ENCODE measurements around the gene TBC1D2. TPM values are rescaled to one million over a fixed set of nuclear protein-coding genes. Genes with fewer than 3 reads are reported as not detected.

Gene TBC1D2
- total and polyA plus RNA-seq, 4 donors: 2.8 to 5.1 (median 3.7) TPM

- no peaks in the 10 kb centered on the region for H3K9me3 ChIP-seq (ENCODE audit: control insufficient read depth in 4 of 4, low read length in 3 of 4)
- 90% methylated on average over 3 of the region's 3 CpGs for WGBS
- H3K4me3 ChIP-seq (ENCODE audit: low read depth in 1 of 3, low read length in 3 of 3): no peak overlapping the region
- no peaks in the 10 kb centered on the region for H3K27me3 ChIP-seq (ENCODE audit: control insufficient read depth in 4 of 4, insufficient read depth in 4 of 4, low read length in 3 of 4)
- TF ChIP-seq FOXA1 (IDR thresholded peaks at IDR 0.05) (no peak), YY1 (IDR thresholded peaks at IDR 0.05) (no peak), FOXA2 (IDR thresholded peaks at IDR 0.05) (no peak), NR2F2 (IDR thresholded peaks at IDR 0.05) (no peak), TAF1 (conservative IDR thresholded peaks at IDR 0.05) (no peak), GABPA (IDR thresholded peaks at IDR 0.05 in 1 of 2, conservative IDR thresholded peaks at IDR 0.05 in 1 of 2) (no peak), ATF3 (IDR thresholded peaks at IDR 0.05) (no peak), CTCF (IDR thresholded peaks at IDR 0.05; ENCODE audit: low read depth, low read length, missing input control) (no peak), JUND (IDR thresholded peaks at IDR 0.05) (no peak), ZBTB33 (IDR thresholded peaks at IDR 0.05) (no peak), SP1 (IDR thresholded peaks at IDR 0.05) (no peak)
- peaks cover 2 to 12% (median 7%) of the 10 kb centered on the region in 4 donors for H3K4me1 ChIP-seq (ENCODE audit: control insufficient read depth in 4 of 4, insufficient read depth in 4 of 4, low read length in 3 of 4)
- no peak overlapping the region for H3K27ac ChIP-seq (ENCODE audit: low read depth in 1 of 2, low read length in 2 of 2)
- no peaks in the 10 kb centered on the region for H3K36me3 ChIP-seq (ENCODE audit: control insufficient read depth in 4 of 4, insufficient read depth in 3 of 4, low read depth in 1 of 4, low read length in 3 of 4)
- DNase-seq (ENCODE audit: low spot score): no peak
- no peak overlapping the region for H3K9ac ChIP-seq (ENCODE audit: low read depth in 1 of 2, low read length in 2 of 2)
Observed at GRCh38 chr9:98172604-98173003, 82.8 kb downstream of the TBC1D2 start.

GRCh38 chr9:98171176-98171925 lies 84.1 kb downstream of the TBC1D2 start:
- DNase-seq (ENCODE audit: low spot score): no peak

More at GRCh38 chr9:98171176-98171925, 84.1 kb downstream of the TBC1D2 start:
- Histone ChIP-seq H3K9me3 (ENCODE audit: control insufficient read depth in 4 of 4, low read length in 3 of 4) (no peaks in the 10 kb centered on the region), H3K36me3 (ENCODE audit: control insufficient read depth in 4 of 4, insufficient read depth in 3 of 4, low read depth in 1 of 4, low read length in 3 of 4) (no peaks in the 10 kb centered on the region), H3K4me1 (ENCODE audit: control insufficient read depth in 4 of 4, insufficient read depth in 4 of 4, low read length in 3 of 4) (peaks cover 0 to 6% (median 5%) of the 10 kb centered on the region in 4 donors), H3K4me3 (ENCODE audit: low read depth in 1 of 3, low read length in 3 of 3) (no peak overlapping the region), H3K27ac (ENCODE audit: low read depth in 1 of 2, low read length in 2 of 2) (no peak overlapping the region), H3K9ac (ENCODE audit: low read depth in 1 of 2, low read length in 2 of 2) (no peak overlapping the region), H3K27me3 (ENCODE audit: control insufficient read depth in 4 of 4, insufficient read depth in 4 of 4, low read length in 3 of 4) (no peaks in the 10 kb centered on the region)
- no peak for TF ChIP-seq CTCF (IDR thresholded peaks at IDR 0.05; ENCODE audit: low read depth, low read length, missing input control)
- TF ChIP-seq EGR1 (IDR thresholded peaks at IDR 0.05; ENCODE audit: low read depth in 2 of 2): no peak
- TF ChIP-seq YY1 (IDR thresholded peaks at IDR 0.05): no peak
- TF ChIP-seq SP1 (IDR thresholded peaks at IDR 0.05): no peak
- TF ChIP-seq REST (IDR thresholded peaks at IDR 0.05): no peak
- no peak for TF ChIP-seq ATF3 (IDR thresholded peaks at IDR 0.05)
- no peak for TF ChIP-seq HNF4A (conservative IDR thresholded peaks at IDR 0.05)
- no peak for TF ChIP-seq NR2F2 (IDR thresholded peaks at IDR 0.05)
- TF ChIP-seq TAF1 (conservative IDR thresholded peaks at IDR 0.05): no peak
- no peak for TF ChIP-seq MAX (IDR thresholded peaks at IDR 0.05)
- TF ChIP-seq GABPA (IDR thresholded peaks at IDR 0.05 in 1 of 2, conservative IDR thresholded peaks at IDR 0.05 in 1 of 2): no peak
- TF ChIP-seq FOXA2 (IDR thresholded peaks at IDR 0.05): no peak
- TF ChIP-seq JUND (IDR thresholded peaks at IDR 0.05): no peak
- 88% methylated on average over 16 of the region's 16 CpGs for WGBS

Data from liver (tissue), 9 donors.